ENCODE data around the gene SFT2D1.
A peak's percentile ranks its signal among the peaks of the same experiment; 100 is the strongest.
"Not testable (repeated sequence)": the region's sequence is repeated elsewhere in the genome, so short reads cannot be mapped to it uniquely, and the experiment has no call there.

The SFT2D1 gene

DNA sequence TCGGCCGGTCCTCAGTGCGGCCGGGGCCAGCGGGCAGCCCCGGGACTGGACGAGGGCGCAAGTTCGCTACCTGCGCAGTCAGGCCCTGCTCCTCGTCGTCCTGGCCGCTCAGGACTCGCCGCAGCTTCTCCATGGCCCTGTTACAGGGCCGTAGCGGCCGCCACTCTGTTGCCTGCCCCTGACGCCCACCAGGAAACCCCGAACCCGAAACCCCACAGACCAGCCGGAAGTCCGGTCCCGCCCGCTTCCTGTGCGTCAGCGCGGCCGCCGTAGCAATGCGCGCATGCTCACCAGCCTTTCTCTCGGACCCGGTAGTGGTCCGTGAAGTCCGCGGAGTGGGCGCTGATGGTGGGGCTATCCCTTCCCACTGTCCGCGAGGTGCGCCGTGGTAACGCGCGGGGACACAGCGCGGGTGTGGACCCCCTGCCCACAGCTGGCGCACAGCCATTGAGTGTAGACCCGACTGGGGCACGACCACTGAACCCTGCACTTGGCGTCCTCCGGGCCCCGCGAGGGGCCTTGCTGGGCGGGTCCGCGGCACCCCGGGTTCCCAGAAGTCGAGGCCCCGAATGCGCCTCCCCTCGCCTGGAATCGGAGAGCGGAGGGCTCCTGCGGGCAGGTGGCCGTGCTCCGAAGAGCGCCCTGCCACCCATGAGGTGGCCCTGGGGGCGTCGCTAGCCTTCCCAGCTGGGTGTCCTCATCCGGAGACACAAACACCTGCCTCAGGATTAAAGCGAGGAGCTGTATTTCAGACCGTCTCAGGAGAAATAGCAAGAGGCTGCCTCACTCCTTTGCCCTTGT, at the start of gene SFT2D1:
TSS of gene SFT2D1 (minus strand) at position 197 of the 801 bp plus-strand sequence. CDS start at position 133, 64 bp downstream.
- TF ChIP-seq POLR2A (IDR thresholded peaks at IDR 0.05; ENCODE audit: low read depth, low read length): peak; percentile 91
- DNase-seq (ENCODE audit: insufficient read length, low spot score): peak; percentile 72
- FAIRE-seq: no peak

DNA sequence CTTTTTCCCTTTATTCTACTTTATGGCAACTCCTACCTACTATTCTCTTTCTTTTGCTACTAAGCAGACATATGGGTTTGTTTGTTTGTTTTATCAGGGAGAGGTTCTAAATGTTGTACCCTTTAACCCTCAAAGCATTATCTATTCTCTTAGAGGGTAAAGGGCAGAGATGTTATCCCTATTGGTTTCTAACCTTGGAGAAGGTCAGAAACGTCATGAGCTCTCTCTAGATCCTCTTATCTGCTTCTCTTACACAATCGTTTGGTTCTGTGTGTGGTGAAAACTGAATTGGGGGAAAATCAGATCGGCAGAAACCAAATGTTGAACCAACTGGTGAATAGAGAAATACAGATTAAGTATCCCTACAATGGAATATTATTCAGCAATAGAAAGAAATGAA, 46.8 kb upstream of the SFT2D1 start:
- no peak for FAIRE-seq
- TF ChIP-seq POLR2A (IDR thresholded peaks at IDR 0.05; ENCODE audit: low read depth, low read length): no peak
- DNase-seq (ENCODE audit: insufficient read length, low spot score): no peak

DNA sequence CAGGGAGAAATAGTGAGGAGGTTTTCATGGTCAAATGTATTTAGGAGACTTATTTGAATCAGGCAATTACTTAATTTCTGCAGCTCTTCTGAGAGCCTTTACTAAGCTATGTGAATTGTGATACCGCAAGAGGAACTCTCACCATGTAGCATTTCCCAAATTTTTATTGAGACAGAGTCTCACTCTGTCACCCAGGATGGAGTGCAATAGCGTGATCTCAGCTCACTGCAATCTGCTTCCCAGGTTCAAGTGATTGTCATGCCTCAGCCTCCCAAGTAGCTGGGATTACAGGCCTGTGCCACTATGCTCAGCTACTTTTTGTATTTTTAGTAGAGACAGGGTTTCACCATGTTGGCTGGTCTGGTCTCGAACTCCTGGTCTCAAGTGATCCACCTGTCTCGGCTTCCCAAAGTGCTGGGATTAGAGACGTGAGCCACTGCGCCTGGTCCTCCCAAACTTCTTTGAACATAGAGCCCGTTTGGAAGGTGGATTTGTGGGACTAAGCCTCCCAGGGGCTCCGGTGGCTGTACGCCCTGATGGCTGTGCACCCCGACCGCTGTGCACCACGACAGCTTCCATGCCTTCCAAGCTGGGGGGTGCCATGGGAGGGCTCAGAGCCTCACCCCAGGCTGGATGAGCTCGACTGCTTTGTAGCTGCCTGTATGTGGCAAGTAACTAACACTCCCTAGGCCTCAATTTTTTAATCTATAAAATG, 46.1 kb upstream of the SFT2D1 start:
- FAIRE-seq (no peak), DNase-seq (ENCODE audit: insufficient read length, low spot score) (no peak)
- no peak for TF ChIP-seq POLR2A (IDR thresholded peaks at IDR 0.05; ENCODE audit: low read depth, low read length)

DNA sequence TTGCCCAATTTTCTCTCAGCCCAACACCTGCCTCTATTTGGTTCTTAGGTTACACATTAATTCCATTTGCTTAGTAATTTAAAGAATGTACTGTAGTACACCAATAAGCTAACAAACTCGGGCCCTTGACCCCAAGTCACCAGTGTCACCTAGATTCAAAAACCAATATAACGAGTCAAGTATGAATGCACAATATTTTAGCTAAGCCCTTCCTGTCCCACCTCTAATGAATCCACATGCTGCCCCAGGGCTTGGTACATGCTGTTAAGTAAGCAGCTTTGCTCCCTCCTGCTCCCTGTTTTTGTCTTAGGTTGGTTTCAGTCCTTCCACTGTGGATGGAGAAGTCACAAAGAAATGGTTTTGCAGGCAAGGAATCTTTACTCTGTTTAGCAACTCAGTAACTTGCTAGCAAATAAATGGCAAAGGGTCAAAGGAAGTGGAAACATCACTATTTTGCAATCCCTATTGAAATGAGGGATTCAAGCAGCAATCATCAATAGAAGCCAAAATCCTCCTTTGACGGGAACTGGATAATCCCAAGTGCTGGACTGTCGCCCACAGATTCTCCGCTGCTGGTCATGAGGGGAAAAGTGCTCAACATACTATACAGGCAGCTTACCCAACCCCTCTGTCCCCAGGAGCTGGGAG, 45.4 kb upstream of the SFT2D1 start:
- DNase-seq (ENCODE audit: insufficient read length, low spot score) (no peak), FAIRE-seq (no peak)
- TF ChIP-seq POLR2A (IDR thresholded peaks at IDR 0.05; ENCODE audit: low read depth, low read length): no peak

DNA sequence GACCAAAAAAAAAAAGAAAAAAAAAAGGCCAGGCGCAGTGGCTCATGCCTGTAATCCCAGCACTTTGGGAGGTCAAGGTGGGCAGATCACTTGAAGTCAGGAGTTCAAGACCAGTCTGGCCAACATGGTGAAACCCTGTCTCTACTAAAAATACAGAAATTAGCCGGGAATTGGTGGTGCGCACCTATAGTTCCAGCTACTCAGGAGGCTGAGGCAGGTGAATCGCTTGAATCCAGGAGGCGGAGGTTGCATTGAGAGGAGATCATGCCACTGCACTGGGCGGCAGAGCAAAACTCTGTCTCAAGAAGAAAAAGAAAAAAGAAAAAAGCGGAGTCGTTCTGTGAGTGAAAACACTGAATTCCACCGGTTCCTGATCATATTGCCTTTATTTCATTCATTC, 44.8 kb upstream of the SFT2D1 start:
- not testable (repeated sequence) for FAIRE-seq; DNase-seq (ENCODE audit: insufficient read length, low spot score)

DNA sequence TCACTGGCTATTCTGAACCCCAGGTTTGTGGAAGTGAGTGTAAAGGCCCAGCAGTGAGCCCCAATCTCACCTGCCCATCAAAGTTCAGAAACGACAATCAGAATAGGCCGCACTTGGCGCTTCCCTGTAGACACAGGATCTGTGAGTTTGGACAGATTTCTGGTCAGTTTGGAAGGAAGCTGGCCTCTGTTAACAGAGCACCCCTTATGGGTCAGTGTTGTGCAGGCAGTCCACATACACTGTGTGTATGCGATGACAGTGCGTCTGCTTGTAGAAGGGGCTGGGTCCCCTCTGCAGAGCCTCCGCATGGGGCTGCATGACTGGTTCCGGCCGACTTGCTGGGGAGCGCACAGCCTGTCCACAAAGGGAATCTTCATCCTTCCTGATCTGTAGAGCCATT, 43.8 kb upstream of the SFT2D1 start:
- DNase-seq (ENCODE audit: insufficient read length, low spot score): no peak
- TF ChIP-seq POLR2A (IDR thresholded peaks at IDR 0.05; ENCODE audit: low read depth, low read length): no peak
- FAIRE-seq: no peak

DNA sequence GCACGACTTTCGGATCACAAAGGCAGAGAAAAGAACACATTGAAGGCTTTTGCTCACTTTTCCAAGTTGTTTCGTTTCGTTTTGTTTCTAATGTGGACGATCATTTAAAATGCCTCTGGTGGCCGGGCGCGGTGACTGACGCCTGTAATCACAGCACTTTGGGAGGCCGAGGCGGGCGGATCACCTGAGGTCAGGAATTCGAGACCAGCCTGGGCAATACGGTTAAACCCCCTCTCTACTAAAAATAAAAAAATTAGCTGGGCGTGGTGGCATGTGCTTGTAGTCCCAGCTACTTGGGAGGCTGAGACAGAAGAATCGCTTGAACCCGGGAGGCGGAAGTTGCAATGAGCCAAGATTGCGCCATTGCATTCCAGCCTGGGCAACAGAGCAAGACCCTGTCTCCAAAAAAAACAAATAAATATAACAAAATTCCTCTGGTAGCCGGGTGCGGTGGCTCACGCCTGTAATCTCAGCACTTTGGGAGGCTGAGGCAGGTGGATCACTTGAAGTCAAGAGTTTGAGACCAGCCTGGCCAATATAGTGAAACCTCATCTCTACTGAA, 41.5 kb upstream of the SFT2D1 start:
- DNase-seq (ENCODE audit: insufficient read length, low spot score); FAIRE-seq: not testable (repeated sequence)

DNA sequence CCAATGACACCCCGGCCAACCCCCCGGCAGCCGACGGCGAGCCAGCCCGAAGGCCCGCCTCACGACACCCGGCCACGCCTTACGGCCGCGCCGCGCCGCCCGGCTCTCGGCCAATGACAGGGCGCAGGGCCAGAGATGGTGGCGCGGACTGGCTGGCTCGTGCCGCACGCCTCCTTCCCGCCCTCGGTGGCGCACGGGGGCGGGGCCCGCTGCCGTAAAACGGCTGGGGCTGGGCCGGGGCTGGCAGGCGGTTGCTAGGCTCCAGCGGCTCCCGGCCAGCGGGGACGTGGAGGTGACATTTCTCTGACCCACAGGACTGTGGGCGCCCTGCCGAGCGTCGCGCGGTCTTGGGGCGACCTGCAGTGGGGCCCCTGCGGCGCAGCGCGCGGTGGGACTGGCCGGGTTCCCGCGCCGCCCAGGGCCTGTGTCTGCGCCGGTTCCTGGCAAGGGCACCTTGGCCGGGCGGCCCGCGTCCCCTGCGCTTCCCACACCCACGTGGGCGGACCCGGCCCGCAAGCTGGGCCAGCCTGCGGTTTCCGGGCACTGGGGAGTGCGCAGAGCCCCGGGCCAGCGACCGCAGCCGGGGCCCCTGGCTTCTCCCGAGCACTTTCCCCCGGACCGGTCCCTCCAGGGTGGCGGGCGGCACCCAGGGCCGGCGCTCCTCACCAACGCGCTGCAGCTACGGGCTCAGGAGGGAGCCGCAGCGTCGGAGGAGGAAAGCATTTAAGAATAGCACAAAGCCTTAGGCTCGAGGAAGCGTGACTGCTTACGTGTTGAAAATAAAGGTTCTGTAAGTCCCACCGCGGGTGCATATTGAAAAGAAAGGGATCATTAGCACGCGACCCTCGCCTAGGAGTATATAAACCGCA, 40.8 kb upstream of the SFT2D1 start, which contains the start of gene MPC1:
TSS of gene MPC1 (minus strand) at position 8 of the 869 bp plus-strand sequence. CDS start 64 bp downstream, outside the sequence.
- no peak for FAIRE-seq
- peak; percentile 76 for TF ChIP-seq POLR2A (IDR thresholded peaks at IDR 0.05; ENCODE audit: low read depth, low read length)
- DNase-seq (ENCODE audit: insufficient read length, low spot score): peak; percentile 79

DNA sequence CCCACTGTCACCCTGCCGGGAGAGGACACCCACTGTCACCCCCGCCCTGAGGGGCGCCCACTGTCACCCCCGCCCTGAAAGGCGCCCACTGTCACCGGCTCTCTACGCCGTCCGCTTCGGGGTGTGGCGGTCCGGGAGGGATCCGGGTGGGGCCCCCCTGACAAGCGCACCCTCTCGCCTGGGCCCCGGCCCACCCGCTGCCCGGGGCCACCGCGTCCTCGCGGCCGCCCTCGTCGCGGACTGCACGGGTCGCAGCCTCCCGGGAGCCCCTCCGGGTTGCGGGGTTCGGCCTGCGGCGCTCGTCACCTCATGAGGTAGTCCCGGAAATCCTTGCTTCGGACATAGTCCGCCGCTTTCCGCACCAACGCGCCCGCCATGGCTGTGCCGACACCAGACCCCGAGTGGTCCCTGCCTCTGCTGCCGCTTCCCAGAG, 40.2 kb upstream of the SFT2D1 start:
- peak; percentile 62 for TF ChIP-seq POLR2A (IDR thresholded peaks at IDR 0.05; ENCODE audit: low read depth, low read length)
- DNase-seq (ENCODE audit: insufficient read length, low spot score): no peak
- FAIRE-seq: no peak

DNA sequence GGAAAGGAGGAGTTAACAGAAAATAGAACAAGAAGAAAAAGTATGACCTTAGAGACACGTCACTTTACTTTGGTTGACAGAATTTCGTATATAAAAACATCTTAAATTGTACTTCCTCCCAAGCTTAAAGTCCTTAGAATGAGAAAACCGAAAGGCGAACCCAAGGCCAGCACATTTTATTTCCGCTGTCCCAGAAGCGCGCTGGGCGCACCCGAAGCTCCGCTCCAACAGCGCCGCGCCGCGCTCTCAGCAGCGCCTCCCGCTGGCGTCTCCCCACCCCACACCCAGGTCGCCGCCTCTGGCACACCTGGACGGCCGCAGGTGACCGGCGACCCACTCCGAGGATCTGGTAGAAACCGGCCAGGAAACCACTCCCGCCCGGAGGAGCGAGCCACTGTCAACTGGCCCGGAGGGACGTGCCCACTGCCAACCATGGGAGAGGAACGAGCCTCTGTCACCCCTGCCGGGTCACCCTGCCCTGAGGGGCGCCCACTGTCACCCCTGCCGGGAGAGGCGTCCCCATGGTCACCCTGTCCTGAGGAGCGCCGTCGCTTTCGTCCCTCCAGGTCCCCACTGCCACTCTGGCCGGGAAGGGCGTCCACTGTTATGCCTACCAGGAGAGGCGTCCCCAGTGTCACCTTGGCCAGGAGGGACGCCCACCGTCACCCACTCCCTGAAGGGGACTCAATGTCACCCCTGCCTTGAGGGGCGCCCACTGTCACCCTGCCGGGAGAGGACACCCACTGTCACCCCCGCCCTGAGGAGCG, 39.6 kb upstream of the SFT2D1 start:
- FAIRE-seq: no peak
- DNase-seq (ENCODE audit: insufficient read length, low spot score): peak; percentile 34

DNA sequence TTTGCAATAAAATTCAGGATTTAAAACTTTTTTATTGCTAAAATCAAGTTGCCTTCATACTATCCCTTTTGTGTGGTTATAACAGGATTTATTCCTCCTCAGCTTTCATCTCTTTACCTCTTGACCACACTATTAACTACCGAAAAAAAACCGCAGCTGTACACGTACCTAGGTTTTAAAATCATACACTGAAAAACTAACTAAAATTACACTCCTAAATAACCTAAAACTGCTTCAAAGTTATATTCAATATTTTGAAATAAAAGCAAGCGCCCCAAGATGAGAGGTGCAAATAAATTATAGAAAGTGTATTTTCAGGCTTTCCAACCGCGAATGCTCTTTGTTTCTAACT, 39.0 kb upstream of the SFT2D1 start:
- FAIRE-seq: no peak
- no peak for TF ChIP-seq POLR2A (IDR thresholded peaks at IDR 0.05; ENCODE audit: low read depth, low read length)
- no peak for DNase-seq (ENCODE audit: insufficient read length, low spot score)

More for the DNA sequence above, 39.6 kb upstream of the SFT2D1 start:
- TF ChIP-seq POLR2A (IDR thresholded peaks at IDR 0.05; ENCODE audit: low read depth, low read length): no peak

DNA sequence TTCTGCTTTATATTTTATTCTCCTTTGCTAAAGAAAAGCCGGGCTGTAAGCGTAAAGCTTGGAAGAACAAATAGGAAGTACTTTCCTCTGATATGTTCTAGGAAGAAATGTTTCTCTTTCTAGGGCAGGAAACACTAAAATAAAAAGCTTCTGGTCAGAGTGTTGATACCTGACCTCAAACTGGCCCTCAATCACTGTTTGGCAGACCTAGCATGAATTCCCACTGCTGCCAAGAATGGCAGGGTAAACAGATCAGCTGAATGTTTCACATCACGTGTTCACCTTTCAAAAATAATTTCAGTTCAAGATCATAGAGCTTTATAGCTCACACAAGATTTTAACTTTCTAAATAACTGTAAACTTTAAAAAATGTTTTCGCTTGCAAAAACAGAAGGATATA, 37.5 kb upstream of the SFT2D1 start:
- no peak for FAIRE-seq
- TF ChIP-seq POLR2A (IDR thresholded peaks at IDR 0.05; ENCODE audit: low read depth, low read length): no peak
- no peak for DNase-seq (ENCODE audit: insufficient read length, low spot score)

Data from H54 (cell line).